Measurements from ENCODE around the gene CDK6. TPM values are rescaled to one million over a fixed set of nuclear protein-coding genes. Genes with fewer than 3 reads are reported as not detected.

Gene CDK6
- total and polyA plus RNA-seq, 9 of the 15 experiments (the other 6 are each of a cell fraction or from before 2014, with no cell fraction given): 7.6 to 109 (median 44.4) TPM

DNA sequence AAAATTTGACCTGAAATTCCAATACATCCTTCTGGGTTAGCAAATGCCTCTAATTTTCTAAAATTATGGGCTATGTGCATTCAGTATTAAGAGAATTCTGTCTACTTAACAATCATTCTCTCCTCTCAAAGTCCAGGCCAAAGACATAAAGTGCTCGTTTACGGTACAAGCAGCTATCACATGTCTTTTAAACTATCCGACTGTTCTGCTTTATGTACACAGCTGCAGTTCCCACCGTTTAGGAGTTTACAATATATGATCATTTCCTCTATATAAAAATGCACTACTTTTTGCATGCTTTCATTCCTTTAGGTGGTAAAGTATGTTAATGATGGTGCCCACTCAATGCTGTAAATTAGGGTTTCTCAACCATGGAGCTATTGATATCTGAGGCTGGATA is 34.0 kb downstream of the CDK6 start:
- Histone ChIP-seq H3K4me3 (no peak overlapping the region), H3K27ac (ENCODE audit: extremely low read depth, low read depth, low read length) (no peak overlapping the region), H3K9me3 (replicated peaks; ENCODE audit: control insufficient read depth, insufficient read depth, low read depth, low read length) (no peaks in the 10 kb centered on the region), H3K9me1 (ENCODE audit: control insufficient read depth, insufficient read depth, low read length) (no peaks in the 10 kb centered on the region), H4K20me1 (replicated peaks; ENCODE audit: control insufficient read depth, insufficient read depth, low read length) (no peaks in the 10 kb centered on the region; the same call in 1 of the 2 replicates), H2AFZ (ENCODE audit: low read depth, low read length) (no peak overlapping the region), H3K4me1 (replicated peaks in 1 of 2; ENCODE audit: control insufficient read depth in 2 of 2, insufficient read depth in 2 of 2, low read length in 2 of 2) (peaks cover 0 to 16% of the 10 kb centered on the region in 2 experiments; a peak in 3 of 5 replicates), H3K27me3 (ENCODE audit: control insufficient read depth in 2 of 2, insufficient read depth in 2 of 2, low read length in 2 of 2) (no peaks in the 10 kb centered on the region), H3K9ac (ENCODE audit: insufficient read depth in 1 of 2, low read depth in 2 of 2, low read length in 2 of 2) (no peak overlapping the region), H3K36me3 (ENCODE audit: control insufficient read depth, insufficient read depth, low read length) (no peaks in the 10 kb centered on the region; the same call in 2 of the 3 replicates), H3K4me2 (ENCODE audit: insufficient read depth, low read length) (no peak overlapping the region), H3K79me2 (ENCODE audit: control insufficient read depth, insufficient read depth, low read length) (peaks cover 84% of the 10 kb centered on the region)
- FAIRE-seq (no peak), DNase-seq (ENCODE audit: extremely low read depth in 1 of 4, low spot score in 3 of 4) (no peak), ATAC-seq (no peak)
- no TSS peak for BruUV-seq (replicated peaks)
- intact Hi-C loops (cut with micrococcal nuclease) (no loop called here), in situ Hi-C loops (cut with MboI) (no loop called here)
- ChIA-PET POLR2A (no interaction called here), CTCF (ENCODE audit: low intra/inter-chr PET ratio) (no interaction called here)
- TF ChIP-seq ZNF408 (CRISPR knock-in tag; IDR thresholded peaks at IDR 0.05; ENCODE audit: low read depth): no peak
- no peak for TF ChIP-seq ZNF668 (CRISPR knock-in tag; IDR thresholded peaks at IDR 0.05)
- TF ChIP-seq LCOR (CRISPR knock-in tag; IDR thresholded peaks at IDR 0.05): no peak
- no peak for TF ChIP-seq SUPT5H (IDR thresholded peaks at IDR 0.05)
- no peak for TF ChIP-seq ADNP (tag; IDR thresholded peaks at IDR 0.05)
- no peak for TF ChIP-seq IRF2 (CRISPR knock-in tag; IDR thresholded peaks at IDR 0.05)
- TF ChIP-seq XRCC4 (IDR thresholded peaks at IDR 0.05; ENCODE audit: extremely low read depth, insufficient read depth, insufficient read length): no peak
- TF ChIP-seq HEY1 (CRISPR knock-in tag; IDR thresholded peaks at IDR 0.05; ENCODE audit: borderline replicate concordance): no peak
- TF ChIP-seq ZNF133 (CRISPR knock-in tag; IDR thresholded peaks at IDR 0.05): no peak
- no peak for TF ChIP-seq FOXK1 (CRISPR knock-in tag; IDR thresholded peaks at IDR 0.05; ENCODE audit: borderline replicate concordance)
- no peak for TF ChIP-seq MYC (IDR thresholded peaks at IDR 0.05; ENCODE audit: low read depth, low read length)
- no peak for TF ChIP-seq MYC (CRISPR knock-in tag; IDR thresholded peaks at IDR 0.05; ENCODE audit: borderline replicate concordance, low read depth)
- no peak for TF ChIP-seq KAT2B (IDR thresholded peaks at IDR 0.05; ENCODE audit: low read depth, low read length)
- no peak for TF ChIP-seq RCOR1 (IDR thresholded peaks at IDR 0.05; ENCODE audit: borderline replicate concordance in 1 of 2, low read depth in 2 of 2, low read length in 2 of 2)
- TF ChIP-seq GTF2F1 (IDR thresholded peaks at IDR 0.05; ENCODE audit: low read depth, low read length): no peak
- no peak for TF ChIP-seq ZNF695 (CRISPR knock-in tag; IDR thresholded peaks at IDR 0.05)
- 87% methylated on average over 4 of the region's 4 CpGs for WGBS (ENCODE audit: insufficient coverage, low coverage, missing lambda C conversion rate)

Data from K562 (cell line).